Activated CD8-positive, alpha-beta memory T cell treated with anti-CD3 and anti-CD28 coated beads for 36 hours (primary cell): ENCODE data around the gene EFNA5. TPM values are rescaled to one million over a fixed set of nuclear protein-coding genes. Genes with fewer than 3 reads are reported as not detected.

ENCODE experiments used
- CTCF ChIA-PET: fragments of 350-600 bp; sonication (Branson Sonifier 250); formaldehyde crosslinking; loops from one replicate; lab custom pipeline; 2021; ENCODE audit warnings: antibody characterized with exemption; lab: Charles Lee
- POLR2A ChIA-PET: fragments of 350-600 bp; sonication (Branson Sonifier 250); formaldehyde crosslinking; loops from one replicate; lab custom pipeline; 2021; ENCODE audit warnings: antibody characterized with exemption; lab: Charles Lee
- total RNA-seq, 2 experiments: library from RNA; stranded (reverse); gene quantifications; one replicate each; pipeline ENCODE4 v1.2.3, GENCODE V29; 2021

EFNA5 gene
- total RNA-seq, 2 experiments from 2014 or later: not detected

GRCh38 chr5:107478068-107478641 is 192.6 kb downstream of the EFNA5 start:
- ChIA-PET CTCF (no interaction called here), POLR2A (no interaction called here)

- POLR2A ChIA-PET: no interaction called here
Measured at GRCh38 chr5:107477492-107477891, 193.2 kb downstream of the EFNA5 start.

GRCh38 chr5:107476783-107477182 is 194.0 kb downstream of the EFNA5 start:
- POLR2A ChIA-PET: no interaction called here
- CTCF ChIA-PET: interaction anchor here (0.9 kb wide), 1 partner anchor 10 kb away, joined by 4 read pairs; no protein-coding TSS in a partner anchor

More at GRCh38 chr5:107477492-107477891, 193.2 kb downstream of the EFNA5 start:
- CTCF ChIA-PET: interaction anchor here (0.9 kb wide), 1 partner anchor 10 kb away, joined by 4 read pairs; no protein-coding TSS in a partner anchor

- ChIA-PET CTCF (interaction anchor here (0.7 kb wide), 1 partner anchor 11 kb away, joined by 4 read pairs; no protein-coding TSS in a partner anchor), POLR2A (no interaction called here)
Measured at GRCh38 chr5:107474716-107475489, 195.8 kb downstream of the EFNA5 start.

- ChIA-PET CTCF (no interaction called here), POLR2A (no interaction called here)
Measured at GRCh38 chr5:107474361-107474715, 196.4 kb downstream of the EFNA5 start.

GRCh38 chr5:107472620-107473064 is 198.1 kb downstream of the EFNA5 start:
- ChIA-PET POLR2A (no interaction called here), CTCF (interaction anchor here (0.6 kb wide), 1 partner anchor 133 kb away, joined by 3 read pairs; no protein-coding TSS in a partner anchor)

DNA sequence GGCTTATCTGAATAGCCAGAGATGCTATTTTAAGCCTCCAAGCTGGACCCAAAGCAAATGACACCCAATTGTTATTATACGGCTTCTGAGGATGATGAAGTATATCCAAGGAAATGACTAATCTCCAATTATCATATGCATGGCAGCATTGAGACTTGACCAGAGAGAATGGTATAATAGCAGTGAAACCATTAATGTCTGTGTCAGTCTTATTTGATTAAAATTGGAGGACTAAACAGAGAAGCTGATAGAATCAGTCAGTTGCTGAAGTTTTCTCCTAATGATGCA is 200.5 kb downstream of the EFNA5 start:
- ChIA-PET POLR2A (no interaction called here), CTCF (no interaction called here)

DNA sequence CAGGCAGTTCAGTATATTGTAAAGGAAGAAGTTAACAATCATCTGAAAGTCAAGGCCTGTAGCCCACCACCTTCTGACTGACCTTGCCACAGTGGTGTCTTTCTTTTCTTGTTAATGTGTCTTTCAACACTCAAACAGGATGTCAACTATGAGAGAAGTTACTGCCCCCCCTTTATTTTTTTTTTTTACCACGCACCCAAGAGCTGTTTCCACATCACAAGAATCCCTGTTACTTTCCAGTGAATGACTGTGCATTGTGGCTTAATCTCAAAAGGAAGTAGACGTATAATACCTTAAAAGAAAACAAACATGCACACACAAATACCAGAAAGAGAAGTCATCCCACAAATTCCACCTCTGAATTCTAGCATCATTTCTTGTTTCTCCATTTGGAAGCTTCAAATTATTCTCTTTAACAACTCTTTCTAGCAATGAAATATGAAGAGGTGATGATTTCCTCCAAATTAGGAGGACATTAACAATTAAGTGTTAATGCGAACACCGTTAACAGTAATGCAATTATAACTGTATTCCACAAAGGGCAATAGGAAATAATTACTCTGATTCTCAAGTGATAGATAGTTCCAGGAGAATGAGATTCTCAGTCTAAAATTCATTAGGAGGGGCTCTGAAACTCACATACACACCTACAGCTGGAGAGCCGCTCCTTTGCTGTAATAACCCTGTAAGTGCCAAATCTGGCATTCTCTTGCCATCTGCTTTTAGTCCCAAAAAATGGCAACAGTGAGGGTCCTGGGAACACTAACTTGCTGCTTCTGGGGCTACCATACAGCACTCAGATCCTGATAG is 201.0 kb downstream of the EFNA5 start:
- POLR2A ChIA-PET: no interaction called here
- CTCF ChIA-PET: no interaction called here

- CTCF ChIA-PET: no interaction called here
- POLR2A ChIA-PET: no interaction called here
Measured at GRCh38 chr5:107469064-107469463, 201.7 kb downstream of the EFNA5 start.

DNA sequence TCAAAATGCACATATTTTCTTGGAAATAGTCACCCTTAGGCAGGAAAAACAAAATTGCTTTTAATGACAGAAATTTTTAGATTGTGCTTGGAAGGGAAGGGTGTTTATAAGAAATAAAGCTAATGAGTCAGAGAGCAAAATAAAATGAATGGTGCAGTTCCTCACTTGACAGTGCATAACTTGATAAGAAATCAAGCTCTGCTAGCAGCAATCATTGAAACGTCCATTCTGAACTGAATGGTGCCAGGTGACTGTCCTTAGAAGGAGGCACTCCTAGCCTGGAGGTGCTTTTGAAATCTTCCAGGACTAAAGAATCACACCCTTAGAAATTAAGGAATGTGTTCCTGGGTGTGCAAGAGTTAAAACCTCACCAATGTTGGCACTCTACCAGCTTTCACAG is 202.5 kb downstream of the EFNA5 start:
- ChIA-PET POLR2A (interaction anchor here (0.7 kb wide), 1 partner anchor 914 kb away, joined by 4 read pairs; no protein-coding TSS in a partner anchor), CTCF (no interaction called here)

DNA sequence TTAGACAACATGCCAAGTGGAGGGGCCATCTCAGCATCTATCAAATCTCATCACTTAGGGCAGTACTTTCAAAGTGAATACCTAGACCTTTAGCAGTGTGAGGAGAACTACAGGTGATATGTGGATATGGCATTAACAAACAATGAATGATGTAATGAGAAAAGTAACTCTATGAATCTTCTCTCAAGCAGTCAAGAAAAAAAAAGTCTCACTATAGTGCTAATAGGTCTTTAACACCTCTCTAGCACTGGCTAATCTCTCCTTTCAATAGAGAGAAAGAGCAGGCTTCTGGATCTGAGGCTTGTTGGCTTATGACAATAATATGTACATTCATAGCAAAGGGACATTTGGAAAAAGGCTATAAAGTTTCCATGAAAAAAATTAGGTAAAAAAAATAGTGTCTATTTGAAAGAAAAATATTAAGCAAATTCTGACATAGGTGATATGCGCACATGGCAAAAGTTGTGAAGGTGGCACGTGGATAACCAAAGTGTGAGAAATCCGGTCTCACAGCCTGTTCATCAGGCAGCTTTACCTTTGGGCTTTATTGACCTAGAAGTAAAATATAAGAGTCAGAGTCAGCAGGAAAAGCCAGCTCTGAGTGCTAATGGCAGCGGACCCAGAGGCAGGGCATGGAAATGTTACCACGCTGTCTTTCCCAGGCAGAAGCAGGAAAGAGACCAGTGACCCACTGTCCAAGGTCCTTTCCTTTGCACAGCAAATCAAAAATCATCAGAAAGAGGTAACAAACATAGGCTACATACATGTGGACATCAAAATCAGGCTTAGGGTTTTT is 203.4 kb downstream of the EFNA5 start:
- ChIA-PET CTCF (no interaction called here), POLR2A (no interaction called here)

DNA sequence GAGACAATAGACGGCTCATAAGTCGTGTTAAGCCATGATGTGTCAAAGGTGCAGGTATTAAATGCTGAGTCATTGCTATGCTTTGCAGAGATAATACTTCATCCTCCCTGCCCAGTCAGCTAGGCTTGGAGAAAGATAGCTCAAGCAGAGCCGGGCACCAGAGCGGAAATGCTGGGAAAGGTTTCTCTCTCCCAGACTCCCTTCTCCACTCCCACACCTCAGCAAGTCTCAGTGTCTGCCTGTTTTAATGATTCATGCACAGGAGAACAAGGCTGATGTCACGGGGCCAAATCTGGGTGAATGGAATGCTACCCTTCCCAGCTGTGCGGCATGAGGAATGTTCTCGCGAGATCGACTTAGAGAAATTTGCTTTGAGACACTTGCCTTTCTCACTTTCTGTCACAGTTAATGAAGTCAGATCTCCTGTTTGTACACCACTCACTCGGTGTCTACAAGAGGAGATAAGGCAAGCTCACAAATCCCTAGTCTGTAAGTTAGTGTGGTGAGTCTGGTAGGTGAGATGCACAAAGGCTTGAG is 204.4 kb downstream of the EFNA5 start:
- POLR2A ChIA-PET: no interaction called here
- CTCF ChIA-PET: no interaction called here

DNA sequence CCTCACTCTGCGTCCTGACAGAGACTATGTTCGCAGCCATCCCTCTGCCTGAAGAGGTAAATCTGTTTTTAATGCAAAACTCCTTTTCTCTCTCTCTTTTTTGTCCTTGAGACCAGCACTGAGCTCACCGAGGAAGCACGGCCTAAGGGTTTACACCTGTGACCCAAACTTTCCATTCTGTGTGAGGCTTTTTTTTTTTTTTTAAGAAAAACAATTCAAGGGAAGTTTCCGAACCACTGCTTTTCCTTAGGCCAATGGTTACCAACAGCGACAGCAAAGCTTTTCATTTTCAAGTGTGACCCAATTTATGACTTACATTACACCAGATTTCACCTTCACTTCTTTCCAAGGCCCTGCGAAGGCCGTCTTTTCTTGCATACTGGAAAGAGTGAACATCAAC is 205.9 kb downstream of the EFNA5 start:
- ChIA-PET POLR2A (no interaction called here), CTCF (no interaction called here)

DNA sequence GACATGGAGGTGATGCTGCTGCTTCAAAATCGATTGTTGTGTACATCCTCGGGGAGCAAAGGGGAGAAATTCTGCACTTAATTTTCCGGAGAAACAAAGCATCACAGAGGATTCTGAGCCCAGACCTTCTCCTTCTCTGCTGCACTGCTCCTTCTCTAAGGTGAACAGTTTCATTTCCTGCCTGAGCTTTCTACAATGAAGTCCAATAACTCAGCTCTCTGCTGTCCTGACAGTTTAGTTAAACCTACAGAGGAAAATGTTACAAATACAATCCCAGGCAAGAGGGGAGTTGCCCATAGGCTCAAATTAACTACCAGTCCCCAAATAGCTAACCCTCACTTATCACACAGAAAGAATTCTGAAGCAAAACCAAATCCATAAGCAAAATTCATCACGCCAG is 206.3 kb downstream of the EFNA5 start:
- CTCF ChIA-PET: no interaction called here
- POLR2A ChIA-PET: no interaction called here

GRCh38 chr5:107463731-107464130 is 207.0 kb downstream of the EFNA5 start:
- CTCF ChIA-PET: no interaction called here
- POLR2A ChIA-PET: no interaction called here

DNA sequence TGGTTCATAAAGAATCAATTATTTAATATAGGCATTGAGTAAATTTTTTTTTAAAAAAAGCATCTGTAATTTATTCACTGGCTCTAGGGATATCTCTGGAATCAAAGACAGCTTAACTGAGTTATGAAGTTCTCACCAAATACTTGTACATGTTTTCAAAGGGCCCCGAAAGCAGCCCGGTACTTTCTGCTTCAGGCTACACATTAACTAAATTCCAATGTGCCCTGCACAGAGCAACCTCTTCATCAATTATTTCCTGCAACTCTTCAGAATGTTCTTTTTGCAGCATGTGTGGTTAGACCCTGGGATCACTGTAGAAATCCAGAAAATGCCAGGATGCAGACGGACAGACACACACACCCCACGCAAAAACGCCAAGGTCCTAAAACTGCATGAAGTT is 209.0 kb downstream of the EFNA5 start:
- CTCF ChIA-PET: no interaction called here
- POLR2A ChIA-PET: no interaction called here

DNA sequence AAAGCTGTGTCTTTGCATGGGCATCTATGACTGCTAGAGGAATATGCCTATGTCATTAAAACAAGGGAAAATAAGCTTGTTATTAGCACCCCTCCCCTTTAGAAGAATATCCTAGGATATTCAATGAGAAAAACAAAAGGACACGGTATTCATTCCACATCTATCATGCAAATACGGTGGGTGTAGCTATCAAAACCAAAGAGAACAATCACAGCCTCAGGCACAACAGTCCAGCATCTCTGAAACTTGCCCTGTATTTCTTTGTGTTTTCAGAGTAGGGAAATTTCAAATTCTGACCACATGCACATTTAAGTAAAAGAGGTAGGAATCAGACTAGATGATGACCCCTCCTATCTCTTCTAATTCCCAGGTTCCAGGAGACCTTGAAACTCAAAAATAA is 209.9 kb downstream of the EFNA5 start:
- POLR2A ChIA-PET: no interaction called here
- CTCF ChIA-PET: no interaction called here

DNA sequence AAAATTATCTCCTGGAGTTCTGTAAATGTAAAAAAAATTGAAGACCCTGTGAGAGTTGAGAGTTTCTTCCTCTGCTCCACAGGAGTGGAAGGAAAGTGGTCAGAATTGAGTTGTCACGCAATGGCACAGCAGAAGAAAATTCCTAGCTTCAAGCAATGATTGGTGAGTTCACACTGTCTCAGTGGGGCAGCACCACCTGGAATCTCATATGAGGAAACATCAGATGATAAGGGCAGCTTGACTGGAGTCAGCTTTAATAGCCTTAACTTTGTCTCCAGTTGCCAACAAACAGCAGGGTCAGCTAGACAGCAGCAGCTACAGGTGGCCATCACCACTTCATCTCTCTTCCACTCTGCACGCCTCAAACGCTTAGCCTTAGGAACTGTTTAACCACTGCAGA is 211.1 kb downstream of the EFNA5 start:
- CTCF ChIA-PET: no interaction called here
- POLR2A ChIA-PET: no interaction called here

GRCh38 chr5:107458322-107458721 is 212.4 kb downstream of the EFNA5 start:
- CTCF ChIA-PET: no interaction called here
- POLR2A ChIA-PET: no interaction called here
